HG02973 (cell line): ENCODE measurements around the gene NUP62.
"Not testable (repeated sequence)": the region's sequence is repeated elsewhere in the genome, so short reads cannot be mapped to it uniquely, and the experiment has no call there.

Source experiments
- ATAC-seq: cut with Tn5 transposase; IDR thresholded peaks from one replicate; pipeline ENCODE4 v1.9.1; 2021; ENCODE audit warnings: moderate library complexity; ENCODE audit not compliant: unreplicated experiment

Gene NUP62

DNA sequence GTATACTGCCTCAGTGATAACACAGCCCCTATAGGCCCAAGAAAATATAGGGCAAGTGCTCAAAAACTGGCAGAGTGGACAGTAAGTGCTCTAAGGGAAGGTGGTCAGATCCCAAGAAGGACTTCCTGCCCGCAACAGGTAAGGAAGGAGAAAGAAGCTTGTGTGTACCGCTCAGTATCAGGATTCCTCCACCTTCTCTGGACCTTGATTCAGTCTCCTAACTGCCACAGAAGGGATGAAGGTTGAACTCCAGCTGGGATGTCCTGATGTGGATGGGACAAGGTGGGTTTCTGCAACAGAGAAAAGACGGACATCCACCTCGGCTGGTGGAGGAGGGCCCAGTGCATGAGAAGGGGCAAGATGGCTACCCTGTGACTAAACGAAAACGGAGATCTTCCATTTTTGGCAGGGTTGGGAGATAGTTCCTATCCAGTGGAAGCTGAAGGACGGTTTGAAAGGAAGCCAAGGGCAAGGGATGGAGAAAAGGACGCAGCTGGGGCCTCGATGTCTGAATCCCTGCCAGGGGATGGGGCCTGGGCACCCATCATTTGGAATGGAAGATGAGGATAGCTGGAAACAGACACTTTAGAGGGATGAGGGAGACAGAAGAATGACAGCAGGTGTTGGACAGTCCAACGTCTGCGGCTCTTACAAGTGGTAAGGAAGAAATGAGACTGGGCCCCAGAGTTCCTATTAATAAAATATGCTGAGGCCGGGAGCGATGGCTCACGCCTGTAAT, 1.6 kb downstream of the NUP62 start:
- ATAC-seq, result no peak

DNA sequence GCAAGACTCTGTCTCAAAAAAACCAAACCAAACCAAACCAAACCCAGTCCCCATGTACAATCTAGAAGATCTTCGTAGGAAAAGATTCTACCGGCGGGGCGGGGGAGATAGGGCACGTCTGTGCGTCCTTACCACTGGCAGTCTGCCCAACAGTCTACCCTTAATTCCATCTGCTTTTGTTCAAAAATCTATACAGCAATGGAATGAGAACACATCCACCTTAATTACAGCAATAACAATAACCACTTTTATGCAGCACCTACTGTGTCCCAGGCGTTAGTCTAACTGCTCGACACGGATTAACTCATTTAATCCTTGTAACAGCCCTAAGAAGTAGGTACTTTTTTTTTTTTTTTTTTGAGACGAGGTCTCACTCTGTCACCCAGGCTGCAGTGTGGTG, 2.8 kb downstream of the NUP62 start:
- ATAC-seq, result no peak

DNA sequence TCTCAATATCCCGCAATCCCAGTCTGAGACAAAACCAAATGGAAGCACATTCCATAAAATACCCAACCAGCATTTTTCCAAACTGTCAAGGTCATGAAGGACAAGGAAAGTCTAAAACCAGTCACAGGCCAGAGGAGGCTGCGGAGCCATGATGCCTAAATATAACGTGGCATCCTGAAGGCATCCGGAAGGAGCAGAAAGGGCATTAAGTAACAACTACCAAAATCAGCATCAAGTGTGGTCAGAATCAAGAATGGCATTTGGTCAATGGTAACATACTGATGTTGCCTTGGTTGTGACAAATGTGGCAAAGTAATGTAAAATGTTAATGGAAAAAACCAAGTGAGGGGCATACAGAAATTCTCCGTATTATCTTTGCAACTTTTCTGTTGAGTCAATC, 3.8 kb downstream of the NUP62 start:
- ATAC-seq, result no peak

DNA sequence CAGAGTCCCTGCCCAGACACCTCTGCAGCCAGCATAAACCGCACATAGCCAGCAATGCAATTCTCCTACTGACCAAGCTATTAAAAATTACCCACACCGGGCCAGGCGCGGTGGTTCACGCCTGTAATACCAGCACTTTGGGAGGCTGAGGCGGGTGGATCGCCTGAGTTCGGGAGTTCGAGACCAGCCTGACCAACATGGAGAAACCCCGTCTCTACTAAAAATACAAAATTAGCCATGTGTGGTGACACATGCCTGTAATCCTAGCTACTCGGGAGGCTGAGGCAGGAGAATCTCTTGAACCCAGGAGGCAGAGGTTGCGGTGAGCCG, 4.5 kb downstream of the NUP62 start:
- ATAC-seq, result not testable (repeated sequence)

DNA sequence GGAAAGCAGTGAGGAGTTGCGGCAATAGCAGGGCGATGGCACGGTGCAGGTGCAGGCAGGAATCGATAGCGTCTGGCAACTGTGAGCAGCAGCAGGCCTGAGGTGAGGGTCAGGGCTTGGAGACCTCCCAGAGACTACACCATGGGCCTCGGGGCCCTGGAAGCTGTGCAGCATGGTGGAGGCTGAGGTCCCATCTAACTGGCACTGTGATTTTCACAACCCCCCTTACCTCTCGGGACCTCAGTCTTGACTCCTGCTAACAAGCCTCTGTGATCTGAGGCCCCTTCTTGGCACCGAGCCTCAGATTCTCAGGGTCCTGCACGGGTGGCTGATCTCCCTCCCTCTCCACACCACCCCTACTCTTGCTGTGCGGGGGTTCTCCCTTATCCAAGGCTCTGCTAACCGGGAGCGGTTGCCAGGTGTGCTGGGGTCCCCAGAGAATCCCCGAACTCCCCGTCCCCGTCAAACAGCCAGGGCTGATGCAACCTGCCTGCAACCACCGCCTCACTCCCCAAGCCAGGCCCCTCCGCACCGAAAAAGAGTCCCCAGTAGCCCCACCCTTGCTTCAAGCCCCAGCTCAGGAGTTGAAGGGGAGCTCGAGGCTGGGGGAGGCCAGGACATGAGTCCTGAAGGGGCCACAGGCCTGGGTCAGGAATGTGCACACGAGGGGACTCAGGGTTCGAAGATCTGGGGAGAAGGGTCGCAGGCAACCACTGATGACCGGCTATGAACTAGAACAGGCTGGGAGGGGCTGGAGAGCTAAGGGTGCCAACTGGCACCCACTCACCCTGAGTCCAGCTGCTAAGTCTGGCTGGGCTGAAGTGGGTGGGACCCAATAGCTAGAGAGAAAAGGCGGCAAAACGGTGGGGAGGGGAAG, 5.1 kb downstream of the NUP62 start:
- no peak for ATAC-seq

DNA sequence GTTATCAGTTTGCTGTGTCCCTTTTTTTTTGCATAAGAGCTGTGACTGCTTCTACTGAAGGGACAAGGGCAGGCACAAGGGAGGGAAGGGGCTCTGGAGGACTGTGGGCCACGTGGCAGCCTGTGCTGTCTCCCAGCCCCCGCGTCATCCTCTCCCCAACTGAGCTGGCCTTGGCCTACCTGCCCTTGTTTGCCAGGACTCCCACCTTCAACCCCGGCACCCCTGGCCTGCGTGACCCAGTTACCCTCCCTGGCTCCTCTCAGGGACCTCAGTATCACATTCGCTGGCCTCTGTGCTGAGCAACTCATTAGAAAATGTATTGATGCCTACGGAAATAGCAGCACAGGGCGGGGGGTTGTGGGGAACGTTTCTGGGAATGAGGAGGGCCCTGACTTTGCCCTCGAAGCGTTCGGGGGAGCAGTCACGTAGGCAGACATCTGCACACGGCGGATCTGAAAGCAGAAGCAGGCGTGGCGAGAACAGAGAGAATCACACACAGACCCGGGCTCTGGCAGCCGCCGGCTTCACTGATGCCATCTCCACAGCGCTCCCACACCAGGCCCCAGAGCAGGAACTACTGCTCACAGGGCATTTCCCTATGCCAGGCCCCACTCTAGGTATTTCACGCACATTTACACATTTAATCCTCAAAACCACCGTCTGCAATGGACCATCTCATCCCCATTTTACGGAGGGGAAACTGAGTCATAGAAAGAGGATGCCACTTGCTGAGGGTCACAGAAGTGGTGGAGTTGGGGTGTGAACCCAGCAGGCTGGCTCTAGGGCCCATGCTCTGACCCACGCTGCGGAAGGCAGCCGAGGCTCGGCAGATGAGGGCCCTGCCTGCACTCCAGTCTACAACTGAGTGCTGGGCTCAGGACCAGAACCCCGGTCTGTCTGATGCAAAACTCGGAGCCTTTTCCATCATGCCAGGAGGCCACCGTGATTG, 6.0 kb downstream of the NUP62 start:
- no peak for ATAC-seq

DNA sequence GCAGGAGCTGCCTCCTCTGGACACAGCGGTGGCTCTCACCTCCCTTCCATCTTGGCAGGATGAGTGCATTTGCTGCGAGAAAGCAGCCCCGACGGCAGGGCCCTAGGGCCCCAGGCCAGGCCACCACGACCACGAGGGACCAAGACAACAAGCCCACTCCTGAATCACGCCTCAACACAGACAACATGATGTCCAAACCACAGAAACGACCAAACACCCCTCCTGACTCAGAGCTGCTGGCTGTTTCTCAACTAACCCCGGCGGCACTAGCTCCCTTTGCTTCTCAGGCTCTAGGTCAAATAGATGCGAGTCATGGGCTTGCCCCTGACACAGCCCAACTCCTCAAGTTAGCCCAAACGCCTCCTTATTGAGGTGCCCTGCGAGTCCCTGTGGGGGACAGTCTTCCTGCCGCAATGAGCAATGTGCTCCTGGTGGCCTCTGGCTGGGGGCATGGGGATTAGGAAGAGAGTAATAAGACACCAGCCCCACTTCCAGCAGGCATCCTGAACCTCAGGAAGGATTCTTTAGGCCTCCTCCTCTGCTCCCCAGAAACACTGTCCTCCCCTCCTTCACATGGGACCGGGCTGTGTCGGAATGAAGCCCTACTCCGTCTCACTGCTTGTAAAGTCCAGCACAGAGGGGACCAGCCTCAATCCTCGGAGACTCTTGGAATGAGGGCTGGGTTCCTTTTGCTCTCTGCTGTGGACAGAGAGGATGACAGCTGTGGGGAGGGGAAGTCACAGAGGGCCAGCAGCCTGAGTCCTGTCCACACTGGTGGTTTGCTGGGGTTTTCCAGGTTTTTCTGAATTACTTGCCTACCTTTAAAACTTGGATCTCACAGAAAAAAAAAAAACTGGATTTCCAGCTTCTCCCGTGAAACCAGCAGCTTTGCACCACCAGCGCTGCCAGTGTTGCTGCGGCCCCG, 7.2 kb downstream of the NUP62 start:
- ATAC-seq, result no peak

DNA sequence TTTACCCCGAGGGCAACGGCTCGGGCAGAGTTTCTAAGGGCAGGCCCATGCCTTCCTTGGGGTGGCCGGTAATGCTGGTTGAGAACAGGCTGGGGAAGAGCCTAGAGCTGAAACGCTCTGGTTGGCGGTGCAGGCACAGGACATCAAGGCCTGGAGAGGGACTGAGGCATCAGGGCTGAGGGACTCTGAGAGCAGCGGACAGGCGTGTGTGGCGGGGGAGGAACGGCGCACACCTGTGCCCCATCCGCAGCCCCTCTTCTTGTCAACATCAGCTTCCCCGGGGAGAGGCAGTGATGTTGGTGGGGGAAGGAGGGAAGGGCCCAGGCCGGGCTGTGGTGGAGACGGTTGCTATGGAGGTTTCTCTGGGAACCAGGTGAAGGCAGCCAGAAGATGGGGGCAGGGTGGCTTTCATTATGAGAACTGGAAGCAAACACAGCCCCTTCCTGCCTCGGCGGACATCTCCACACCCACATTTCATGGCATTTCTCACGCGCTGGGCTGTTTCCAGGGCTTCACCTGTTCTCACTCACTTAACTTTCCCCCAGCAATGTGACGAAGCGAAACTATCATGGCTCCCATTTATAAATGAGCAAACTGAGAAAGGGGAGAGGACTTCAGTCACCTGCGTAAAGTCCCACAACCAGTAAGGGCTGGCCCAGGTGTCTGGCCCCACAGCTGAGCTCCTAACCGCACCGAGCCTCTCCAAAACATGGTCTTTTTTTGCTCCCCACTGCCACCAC, 8.5 kb downstream of the NUP62 start:
- ATAC-seq, result no peak

DNA sequence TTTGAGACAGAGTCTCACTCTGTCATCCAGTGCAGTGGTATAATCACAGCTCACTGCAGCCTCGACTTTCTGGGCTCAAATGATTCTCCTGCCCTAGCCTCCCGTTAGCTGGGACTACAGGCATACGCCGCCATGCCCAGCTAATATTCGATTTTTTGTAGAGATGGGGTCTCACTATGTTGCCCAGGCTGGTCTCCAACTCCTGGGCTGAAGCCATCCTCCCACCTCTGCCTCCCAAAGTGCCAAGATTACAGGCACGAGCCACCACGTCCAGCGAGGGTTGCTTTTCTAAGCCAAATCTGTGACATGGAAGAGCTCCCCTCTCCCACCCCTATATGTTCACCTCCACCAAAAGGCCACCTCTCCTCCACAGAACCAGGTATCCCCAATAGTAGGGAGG, 11.2 kb downstream of the NUP62 start:
- no peak for ATAC-seq

DNA sequence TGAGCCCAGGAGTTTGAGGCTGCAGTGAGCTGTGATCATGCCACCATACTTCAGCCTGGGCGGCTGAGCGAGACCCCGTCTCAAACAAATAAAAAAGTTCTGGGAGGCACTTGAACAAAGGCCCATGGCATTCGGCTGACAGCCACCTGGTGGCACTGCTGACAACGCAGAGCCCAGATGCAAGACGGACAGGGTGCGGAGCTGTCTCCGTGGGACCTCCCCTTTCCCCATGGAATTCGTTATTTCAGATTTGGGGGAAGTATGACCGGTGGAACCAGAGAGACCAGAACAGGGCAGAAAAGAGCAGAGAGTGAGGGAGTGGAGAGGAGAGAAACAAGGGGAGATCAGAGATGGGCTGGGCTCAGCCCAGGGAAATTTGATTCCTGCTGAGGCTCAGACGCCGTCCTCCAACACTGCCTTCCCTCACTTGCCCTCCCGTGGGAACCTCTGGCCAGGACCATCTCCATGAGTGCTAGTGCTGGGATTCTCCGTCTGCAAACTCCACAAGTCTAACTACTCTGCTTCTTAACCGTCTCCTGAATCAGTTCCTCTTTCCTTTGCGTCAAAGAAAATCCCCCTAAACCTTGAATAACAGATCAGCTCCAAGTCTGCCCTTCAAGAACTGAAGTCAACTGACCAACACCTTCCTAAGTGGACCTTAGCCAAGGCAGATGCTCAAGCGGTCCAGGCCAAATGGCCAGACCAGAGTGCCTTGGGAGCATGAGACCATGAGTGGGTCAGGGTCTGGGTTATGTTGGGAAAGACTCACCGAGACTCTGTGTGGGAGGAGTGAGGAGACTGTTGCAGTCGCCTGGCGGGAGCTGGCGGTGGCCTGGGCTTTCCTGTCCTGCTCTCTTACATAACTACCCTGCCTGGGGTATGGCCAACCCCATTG, 12.2 kb downstream of the NUP62 start:
- ATAC-seq, result no peak

DNA sequence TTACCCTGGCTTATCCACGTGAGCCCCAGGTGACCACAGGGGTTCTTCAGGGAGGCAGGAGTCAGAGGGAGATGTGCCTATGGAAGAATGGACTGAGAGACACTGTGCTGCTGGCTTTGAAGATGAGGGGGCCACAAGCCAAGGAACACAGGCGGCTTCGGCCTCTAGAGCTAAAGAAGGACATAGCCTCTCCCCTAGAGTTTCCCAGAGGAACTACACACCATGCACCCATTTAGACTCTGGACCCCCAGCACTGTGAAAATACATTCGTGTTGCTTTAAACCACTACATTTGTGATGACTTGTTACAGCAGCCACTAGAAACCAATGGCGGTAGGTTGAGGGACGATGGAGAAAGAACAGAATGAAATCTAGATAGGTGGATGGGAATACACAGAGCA, 14.0 kb downstream of the NUP62 start:
- no peak for ATAC-seq

DNA sequence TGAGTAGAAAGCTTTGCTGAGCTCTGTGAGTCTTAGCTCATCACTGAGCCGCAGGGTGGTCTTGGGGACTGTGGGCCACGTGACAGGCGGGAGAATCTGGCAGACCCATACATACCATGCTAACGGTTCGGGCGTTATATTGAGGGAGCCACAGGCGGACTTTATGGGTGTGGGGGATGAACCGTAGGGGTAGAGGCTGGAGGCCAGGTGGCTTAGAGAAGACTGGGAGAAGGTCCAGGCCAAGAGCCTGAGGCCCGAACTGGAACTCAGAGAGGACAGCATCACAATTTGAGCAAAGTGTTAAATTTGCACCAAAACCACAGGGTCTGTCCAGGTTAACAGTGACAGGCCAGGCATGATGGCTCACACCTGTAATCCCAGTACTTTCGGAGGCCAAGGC, 15.6 kb downstream of the NUP62 start:
- ATAC-seq, result no peak

DNA sequence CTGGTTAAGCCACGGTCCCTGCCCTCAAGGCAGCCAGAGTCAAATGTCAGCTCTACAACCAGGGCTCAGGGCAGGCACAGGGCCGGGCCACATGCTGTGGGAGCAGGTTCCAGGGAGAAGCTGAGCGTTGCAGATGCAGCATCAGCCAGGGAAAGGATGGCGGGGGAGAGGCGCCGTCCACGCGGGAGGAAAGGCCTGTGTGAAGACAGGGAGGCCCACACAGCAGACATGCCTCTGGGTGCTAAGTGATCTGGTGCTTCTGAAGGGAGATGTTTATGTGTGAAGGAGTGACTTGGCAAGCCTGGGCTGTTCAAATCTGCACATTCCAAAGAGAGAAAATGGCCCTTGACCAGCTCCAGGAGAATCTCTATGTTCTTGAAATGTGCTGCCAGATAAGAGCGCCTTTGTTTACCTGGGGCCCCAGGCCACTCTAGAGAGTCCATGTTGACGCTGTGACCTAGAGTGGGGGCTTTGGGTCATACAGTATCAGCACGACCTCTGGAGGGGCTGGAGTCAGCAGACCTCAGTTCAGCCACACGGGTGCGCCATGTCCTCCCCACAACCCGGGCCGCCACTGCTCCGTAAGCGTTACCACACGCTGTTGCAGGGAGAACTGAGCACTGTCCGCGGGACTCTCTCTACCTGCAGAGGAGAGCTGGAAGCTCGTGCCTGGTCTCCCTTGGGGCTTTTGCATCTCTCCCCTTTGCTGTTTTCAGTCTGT, 16.2 kb downstream of the NUP62 start:
- no peak for ATAC-seq

DNA sequence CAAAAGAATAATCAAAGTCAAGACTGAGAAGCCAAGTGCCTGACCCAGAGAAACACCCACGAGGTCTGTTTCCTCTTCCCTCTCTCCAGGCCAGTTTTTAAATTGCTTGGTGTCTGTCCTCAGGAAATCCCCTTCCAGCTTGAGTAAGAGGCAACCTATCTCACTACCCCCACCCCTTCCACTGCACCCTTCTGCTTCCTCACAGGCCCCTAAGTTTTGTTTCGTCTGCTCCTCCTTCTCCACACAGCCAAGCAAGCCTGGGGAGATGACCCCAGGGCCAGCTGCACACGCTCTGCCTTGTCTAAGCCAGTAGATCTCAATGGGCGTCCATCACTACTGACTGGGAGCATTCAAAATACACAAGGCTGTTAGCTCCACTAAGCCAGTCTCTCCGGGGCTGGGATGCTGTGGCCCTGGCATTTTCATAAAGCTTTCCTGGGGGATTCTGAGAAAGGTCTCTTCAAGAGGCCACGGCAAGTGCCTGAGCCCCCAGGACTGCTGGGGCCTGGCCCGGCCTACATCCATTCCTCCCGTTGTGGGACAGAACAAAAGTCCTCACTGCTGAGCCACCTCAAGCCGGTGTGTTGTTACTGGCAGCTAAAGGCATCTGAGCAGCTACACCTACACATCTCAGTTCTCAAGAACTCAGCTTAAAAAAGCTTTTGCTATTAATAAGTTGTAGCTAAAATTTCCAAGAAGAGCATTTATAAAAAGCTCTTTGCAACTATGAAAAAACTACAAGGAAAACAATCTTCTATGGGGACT, 17.7 kb downstream of the NUP62 start:
- no peak for ATAC-seq

DNA sequence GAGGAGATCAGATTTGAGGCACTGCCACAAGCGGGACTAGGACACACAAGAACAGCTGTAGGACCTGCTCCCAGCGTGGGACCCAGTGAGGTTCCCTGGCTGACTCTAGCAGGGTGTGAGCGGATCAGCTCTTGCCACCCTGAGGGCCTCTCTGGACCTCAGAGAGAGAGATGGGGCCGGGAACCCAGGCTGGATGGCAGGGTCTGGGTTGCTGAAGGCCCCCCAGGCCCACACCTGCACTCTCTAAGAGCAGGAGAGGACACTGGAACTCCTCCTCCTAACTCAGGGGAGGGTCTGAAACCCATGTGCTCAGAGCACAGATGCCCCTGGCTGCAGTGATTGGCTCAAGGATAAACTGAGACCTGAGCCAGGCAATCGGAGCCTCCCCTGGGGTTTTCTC, 19.1 kb downstream of the NUP62 start:
- no peak for ATAC-seq

DNA sequence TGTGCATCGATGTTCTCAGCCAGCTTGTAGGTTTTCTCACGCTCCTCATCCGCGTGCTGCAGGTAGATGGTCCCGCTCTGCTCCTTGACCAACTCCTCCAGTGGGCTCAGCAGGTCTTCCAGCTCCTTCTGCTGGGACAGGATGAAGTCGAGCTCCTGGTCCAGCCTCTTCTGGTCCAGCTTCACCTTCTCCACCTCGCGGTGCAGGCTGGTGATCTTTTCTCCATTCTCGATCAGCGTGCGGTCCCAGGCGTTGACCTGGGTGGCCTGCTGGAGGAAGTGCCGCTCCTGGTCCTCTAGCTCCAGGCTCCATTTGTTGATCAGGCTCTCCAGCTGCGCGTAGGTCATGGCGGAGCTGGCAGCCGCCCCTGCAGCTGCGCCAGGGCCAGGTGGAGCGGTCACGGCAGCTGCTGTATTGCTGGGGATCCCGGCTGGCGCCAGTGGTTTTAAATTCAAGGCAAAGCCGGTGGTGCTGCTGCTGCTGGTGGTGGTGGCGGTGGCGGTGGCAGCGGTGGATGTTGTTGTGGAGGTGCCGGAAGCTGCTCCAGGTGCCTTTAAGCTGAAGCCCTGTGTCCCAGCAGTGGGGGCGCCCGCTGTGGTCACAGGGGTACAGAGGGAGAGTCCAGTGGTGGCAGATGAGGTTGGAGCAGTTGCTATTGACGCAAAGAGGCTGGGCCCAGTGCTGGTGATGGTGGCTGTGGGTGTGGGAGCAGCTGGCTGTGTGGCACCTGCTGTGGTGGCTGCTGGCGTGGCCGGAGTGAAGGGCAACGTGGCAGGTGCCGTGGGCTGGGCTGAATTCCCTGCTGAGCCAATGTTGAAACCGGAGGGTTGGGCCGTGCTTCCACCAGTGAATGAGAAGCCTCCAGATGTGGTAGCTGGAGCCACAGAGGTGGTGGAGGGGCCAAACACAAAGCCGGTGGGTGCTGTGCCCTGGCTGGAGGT, 20.6 kb downstream of the NUP62 start:
- ATAC-seq, result no peak
